K562 (cell line): ENCODE data around the gene ZNF785. TPM values are rescaled to one million over a fixed set of nuclear protein-coding genes. Genes with fewer than 3 reads are reported as not detected.

Source experiments
- CLOCK ChIP-seq: fragments of 250-450 bp; sonication (Bioruptor Pico); IDR thresholded peaks from 2 replicates; pipeline ENCODE4 v1.4.0; 2020; ENCODE audit warnings: mild to moderate bottlenecking, moderate library complexity, borderline replicate concordance
- CREM ChIP-seq: IDR thresholded peaks from 2 replicates; pipeline ENCODE4 v1.6.1; 2014; ENCODE audit warnings: antibody characterized with exemption, low read depth
- DNMT1 ChIP-seq: fragments of 450-650 bp; IDR thresholded peaks from 2 replicates; pipeline ENCODE4 v1.6.1; 2016; ENCODE audit warnings: antibody characterized with exemption, mild to moderate bottlenecking
- GATAD2A ChIP-seq: fragments of 450-650 bp; IDR thresholded peaks from 2 replicates; pipeline ENCODE4 v1.6.1; 2017
- GTF2E2 ChIP-seq: fragments of 200-800 bp; sonication (Bioruptor generic); IDR thresholded peaks from 2 replicates; pipeline ENCODE4 v1.6.1; 2016; ENCODE audit warnings: missing genetic modification characterization, missing compliant biosample characterization
- GTF2F1 ChIP-seq: IDR thresholded peaks from 2 replicates; pipeline ENCODE4 v1.6.1; 2011; ENCODE audit warnings: low read depth, low read length, improper control_type of control experiment
- HEY1 ChIP-seq: fragments of 250-450 bp; sonication (Bioruptor Pico); IDR thresholded peaks from 2 replicates; pipeline ENCODE4 v1.5.0; 2020; ENCODE audit warnings: mild to moderate bottlenecking, moderate library complexity, borderline replicate concordance
- MYBL2 ChIP-seq, 2 experiments: fragments of 450-650 bp in 1 of 2; sonication (generic) in 1 of 2; formaldehyde crosslinking in 1 of 2; IDR thresholded peaks; 2 replicates each; pipeline versions ENCODE4 v1.6.1 to v1.8.1; 2017 to 2022; ENCODE audit warnings: borderline replicate concordance in 1 of 2, inconsistent platforms in 1 of 2, low read depth in 1 of 2, mild to moderate bottlenecking in 1 of 2, missing genetic modification reagents in 1 of 2, moderate library complexity in 1 of 2
- NBN ChIP-seq: fragments of 450-650 bp; IDR thresholded peaks from 2 replicates; pipeline ENCODE4 v1.6.1; 2016; ENCODE audit warnings: low read depth, mild to moderate bottlenecking
- POLR2G ChIP-seq: fragments of 200-400 bp; formaldehyde crosslinking; IDR thresholded peaks from 2 replicates; pipeline ENCODE4 v1.6.1; 2017; ENCODE audit warnings: low read depth, mild to moderate bottlenecking, antibody characterized with exemption, low read length, moderate library complexity
- SNRNP70 ChIP-seq: fragments of 200-400 bp; formaldehyde crosslinking; optimal IDR thresholded peaks from 2 replicates; pipeline ENCODE3; 2017; ENCODE audit warnings: low read depth, low read length
- TFAM ChIP-seq: fragments of 250-450 bp; sonication (Bioruptor Pico); conservative IDR thresholded peaks from 2 replicates; pipeline ENCODE4 v1.5.0; 2021; ENCODE audit warnings: mild to moderate bottlenecking, moderate library complexity
- TSHZ1 ChIP-seq: fragments of 250-450 bp; sonication (Bioruptor Pico); IDR thresholded peaks from 2 replicates; pipeline ENCODE4 v1.4.0; 2020; ENCODE audit warnings: mild to moderate bottlenecking, moderate library complexity
- ZFP1 ChIP-seq: fragments of 450-650 bp; formaldehyde crosslinking; IDR thresholded peaks from 2 replicates; pipeline ENCODE4 v1.4.0; 2020; ENCODE audit warnings: mild to moderate bottlenecking, mixed read lengths
- ZNF23 ChIP-seq: fragments of 250-450 bp; sonication (Bioruptor Pico); IDR thresholded peaks from 2 replicates; pipeline ENCODE4 v1.4.0; 2020; ENCODE audit warnings: mild to moderate bottlenecking
- polyA plus RNA-seq, 8 experiments: library from polyadenylated mRNA; depleted of rRNA in 4 of 8; stranded (reverse) in 5 of 8; unstranded in 3 of 8; fragments of >200 nt; fragmentation: Nextera tagmentation in 2 of 8; fragmentation: Illumina TruSeq in 1 of 8; extraction: Ambion mirVana in 2 of 8; extraction: Trizol in 1 of 8; gene quantifications; 2 replicates each; pipeline versions ENCODE4 v1.2.1 to v1.2.3, GENCODE V29; 2011 to 2014; ENCODE audit warnings: inconsistent platforms in 1 of 8, missing spikeins in 1 of 8
- total RNA-seq, 7 experiments: library from RNA; depleted of rRNA in 6 of 7; stranded (reverse); fragments of >200 nt in 6 of 7; fragmentation: Illumina TruSeq in 2 of 7; extraction: Trizol in 2 of 7; gene quantifications; 2 replicates each; pipeline versions ENCODE4 v1.2.1 to v1.2.3, GENCODE V29; 2011 to 2021; ENCODE audit warnings: low replicate concordance in 1 of 7

ZNF785 gene
- total and polyA plus RNA-seq, 9 of the 15 experiments (the other 6 are each of a cell fraction or from before 2014, with no cell fraction given): 0.64 to 11.0 (median 6.4) TPM

- TF ChIP-seq CLOCK (CRISPR knock-in tag): no peak
- no peak for TF ChIP-seq NBN
- TF ChIP-seq GATAD2A: no peak
- TF ChIP-seq POLR2G: peak; percentile 88
- peak; percentile 82 for TF ChIP-seq GTF2E2 (tag)
- TF ChIP-seq TSHZ1 (CRISPR knock-in tag): no peak
- no peak for TF ChIP-seq SNRNP70
- no peak for TF ChIP-seq DNMT1
- TF ChIP-seq ZNF23 (CRISPR knock-in tag): no peak
- TF ChIP-seq HEY1 (CRISPR knock-in tag): no peak
- TF ChIP-seq MYBL2 (IDR thresholded peaks at IDR 0.05; ENCODE audit: low read depth): peak; percentile 57; the same call in 1 of the 2 replicates
- TF ChIP-seq MYBL2 (CRISPR knock-in tag; IDR thresholded peaks at IDR 0.05; ENCODE audit: borderline replicate concordance): no peak
- TF ChIP-seq TFAM (CRISPR knock-in tag): no peak
- peak; percentile 38; the same call in 1 of the 2 replicates for TF ChIP-seq GTF2F1
- TF ChIP-seq ZFP1 (CRISPR knock-in tag): no peak
- TF ChIP-seq CREM: peak; percentile 83
These were observed 24.7 kb upstream of the ZNF785 start, which contains the start of gene ZNF689 (continued) for GRCh38 chr16:30609926-30610839.
